PFSK-1 (cell line): Measurements from ENCODE around the gene PRMT7.

ENCODE experiments used
- FOXP2 ChIP-seq: optimal IDR thresholded peaks from 2 replicates; pipeline ENCODE3; 2011; ENCODE audit warnings: borderline replicate concordance, control low read depth, inconsistent platforms; ENCODE audit not compliant: insufficient read depth; ENCODE audit errors: extremely low read length, extremely low read depth
- POLR2AphosphoS5 ChIP-seq: IDR thresholded peaks from 2 replicates; pipeline ENCODE4 v1.6.1; 2012; ENCODE audit warnings: low read depth, mild to moderate bottlenecking, control low read depth, low read length, moderate library complexity
- SIN3A ChIP-seq: IDR thresholded peaks from 2 replicates; pipeline ENCODE4 v1.6.1; 2012; ENCODE audit warnings: mild to moderate bottlenecking, low read length, moderate library complexity, borderline replicate concordance; ENCODE audit not compliant: insufficient read depth
- TAF1 ChIP-seq: IDR thresholded peaks from 2 replicates; pipeline ENCODE4 v1.6.1; 2012; ENCODE audit warnings: low read length, control low read depth, borderline replicate concordance; ENCODE audit not compliant: insufficient read depth
- TF ChIP-seq, protein P1 (sequence below), 2 experiments: IDR thresholded peaks; 2 replicates each; pipeline versions ENCODE4 v1.6.1 to v1.8.0; 2011 to 2012; ENCODE audit warnings: low read depth in 2 of 2, low read length in 2 of 2, control low read depth in 1 of 2, inconsistent platforms in 1 of 2, mild to moderate bottlenecking in 1 of 2, moderate library complexity in 1 of 2; ENCODE audit not compliant: insufficient read depth in 1 of 2

PRMT7 gene

DNA sequence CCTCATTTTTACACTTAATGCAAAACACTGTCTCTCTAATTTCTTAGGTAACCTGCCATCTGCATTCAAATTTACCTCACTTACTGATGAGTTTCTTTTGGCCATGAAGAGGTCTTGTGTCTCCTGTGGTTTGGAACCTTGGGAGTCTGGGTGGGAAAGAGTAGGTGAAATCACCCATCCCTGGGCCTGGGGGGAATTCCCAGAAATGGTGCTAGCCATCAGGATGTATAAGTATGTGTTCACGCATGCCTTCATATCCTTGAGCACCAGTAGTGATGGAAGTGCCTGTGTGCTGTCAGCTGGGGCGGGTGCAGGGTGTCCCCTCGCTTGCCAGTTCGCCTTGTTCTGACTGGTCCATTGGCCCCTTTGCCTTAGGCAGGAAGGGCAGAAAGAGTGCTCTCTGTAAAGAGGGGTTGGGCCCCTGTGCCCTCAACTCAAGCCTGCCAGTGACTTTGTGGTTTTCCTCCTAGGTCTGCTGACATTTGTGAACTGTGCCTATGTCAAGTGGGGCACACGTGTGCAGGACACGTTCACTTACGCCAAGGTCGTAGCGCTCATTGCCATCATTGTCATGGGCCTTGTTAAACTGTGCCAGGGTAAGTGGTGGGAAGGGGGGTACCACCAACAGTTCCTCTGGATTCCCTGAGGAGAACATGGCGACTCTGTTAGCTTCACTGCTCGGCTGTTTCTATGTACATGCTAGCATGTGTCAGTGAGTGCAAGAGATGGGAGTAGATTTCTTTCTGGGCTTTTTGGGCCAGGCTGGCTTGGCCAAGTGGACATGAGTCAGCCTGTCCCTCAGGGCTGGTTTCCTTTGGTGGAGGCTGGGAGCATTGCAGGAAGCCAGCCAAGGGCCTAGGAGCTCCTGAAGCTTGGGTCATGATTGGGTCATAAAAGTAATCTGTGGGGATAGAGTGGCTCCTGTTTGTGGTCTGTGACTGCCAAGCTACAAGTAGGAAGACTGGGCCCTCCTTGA lies 23.3 kb upstream of the PRMT7 start:
- TF ChIP-seq POLR2AphosphoS5 (no peak), SIN3A (no peak), TAF1 (no peak), FOXP2 (no peak)
- TF ChIP-seq, protein P1, sequence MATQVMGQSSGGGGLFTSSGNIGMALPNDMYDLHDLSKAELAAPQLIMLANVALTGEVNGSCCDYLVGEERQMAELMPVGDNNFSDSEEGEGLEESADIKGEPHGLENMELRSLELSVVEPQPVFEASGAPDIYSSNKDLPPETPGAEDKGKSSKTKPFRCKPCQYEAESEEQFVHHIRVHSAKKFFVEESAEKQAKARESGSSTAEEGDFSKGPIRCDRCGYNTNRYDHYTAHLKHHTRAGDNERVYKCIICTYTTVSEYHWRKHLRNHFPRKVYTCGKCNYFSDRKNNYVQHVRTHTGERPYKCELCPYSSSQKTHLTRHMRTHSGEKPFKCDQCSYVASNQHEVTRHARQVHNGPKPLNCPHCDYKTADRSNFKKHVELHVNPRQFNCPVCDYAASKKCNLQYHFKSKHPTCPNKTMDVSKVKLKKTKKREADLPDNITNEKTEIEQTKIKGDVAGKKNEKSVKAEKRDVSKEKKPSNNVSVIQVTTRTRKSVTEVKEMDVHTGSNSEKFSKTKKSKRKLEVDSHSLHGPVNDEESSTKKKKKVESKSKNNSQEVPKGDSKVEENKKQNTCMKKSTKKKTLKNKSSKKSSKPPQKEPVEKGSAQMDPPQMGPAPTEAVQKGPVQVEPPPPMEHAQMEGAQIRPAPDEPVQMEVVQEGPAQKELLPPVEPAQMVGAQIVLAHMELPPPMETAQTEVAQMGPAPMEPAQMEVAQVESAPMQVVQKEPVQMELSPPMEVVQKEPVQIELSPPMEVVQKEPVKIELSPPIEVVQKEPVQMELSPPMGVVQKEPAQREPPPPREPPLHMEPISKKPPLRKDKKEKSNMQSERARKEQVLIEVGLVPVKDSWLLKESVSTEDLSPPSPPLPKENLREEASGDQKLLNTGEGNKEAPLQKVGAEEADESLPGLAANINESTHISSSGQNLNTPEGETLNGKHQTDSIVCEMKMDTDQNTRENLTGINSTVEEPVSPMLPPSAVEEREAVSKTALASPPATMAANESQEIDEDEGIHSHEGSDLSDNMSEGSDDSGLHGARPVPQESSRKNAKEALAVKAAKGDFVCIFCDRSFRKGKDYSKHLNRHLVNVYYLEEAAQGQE (IDR thresholded peaks at IDR 0.05; ENCODE audit: insufficient read depth in 1 of 2, low read depth in 2 of 2, low read length in 2 of 2), result no peak

DNA sequence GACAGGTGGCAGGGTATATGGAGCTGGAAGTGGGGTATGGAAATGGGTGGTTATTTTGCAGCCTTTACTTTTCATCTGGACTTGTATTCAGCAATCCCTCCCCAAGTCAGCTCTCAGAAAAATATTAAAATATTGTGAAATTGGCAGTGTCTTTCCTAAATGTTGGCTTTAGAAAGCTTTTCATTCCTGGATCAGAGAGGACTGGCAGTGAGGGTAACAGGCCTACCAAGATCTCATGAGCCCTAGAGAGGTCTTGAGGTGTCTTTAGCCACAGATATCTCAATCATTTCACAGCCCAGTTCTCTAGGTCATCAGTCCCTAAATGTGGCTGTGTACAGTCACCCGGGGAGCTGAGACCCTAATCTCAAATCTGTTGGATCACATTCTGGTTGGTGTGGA lies 22.6 kb upstream of the PRMT7 start:
- TF ChIP-seq, protein P1 (IDR thresholded peaks at IDR 0.05; ENCODE audit: insufficient read depth in 1 of 2, low read depth in 2 of 2, low read length in 2 of 2), result no peak
- no peak for TF ChIP-seq TAF1
- TF ChIP-seq POLR2AphosphoS5, result no peak
- no peak for TF ChIP-seq SIN3A
- no peak for TF ChIP-seq FOXP2

DNA sequence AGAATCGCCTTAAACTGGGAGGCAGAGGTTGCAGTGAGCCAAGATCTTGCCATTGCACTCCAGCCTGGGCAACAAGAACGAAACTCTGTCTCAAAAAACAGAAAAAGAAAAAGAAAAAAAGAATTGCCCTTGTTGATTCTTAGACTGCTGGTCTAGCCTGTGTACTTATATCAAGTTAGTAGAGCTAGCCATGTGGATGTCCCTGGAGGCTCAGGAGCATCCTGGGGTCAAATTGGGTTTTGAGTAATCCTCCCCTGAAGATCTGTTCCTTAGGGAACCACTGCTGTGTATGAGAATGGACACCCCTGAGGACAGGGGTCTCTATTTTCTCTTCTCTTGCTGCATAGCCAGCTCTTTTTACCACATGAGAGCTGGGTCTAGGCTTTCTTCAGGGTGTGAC lies 21.6 kb upstream of the PRMT7 start:
- TF ChIP-seq POLR2AphosphoS5 (no peak), SIN3A (no peak), FOXP2 (no peak), TAF1 (no peak)
- TF ChIP-seq, protein P1 (IDR thresholded peaks at IDR 0.05; ENCODE audit: insufficient read depth in 1 of 2, low read depth in 2 of 2, low read length in 2 of 2), result no peak

DNA sequence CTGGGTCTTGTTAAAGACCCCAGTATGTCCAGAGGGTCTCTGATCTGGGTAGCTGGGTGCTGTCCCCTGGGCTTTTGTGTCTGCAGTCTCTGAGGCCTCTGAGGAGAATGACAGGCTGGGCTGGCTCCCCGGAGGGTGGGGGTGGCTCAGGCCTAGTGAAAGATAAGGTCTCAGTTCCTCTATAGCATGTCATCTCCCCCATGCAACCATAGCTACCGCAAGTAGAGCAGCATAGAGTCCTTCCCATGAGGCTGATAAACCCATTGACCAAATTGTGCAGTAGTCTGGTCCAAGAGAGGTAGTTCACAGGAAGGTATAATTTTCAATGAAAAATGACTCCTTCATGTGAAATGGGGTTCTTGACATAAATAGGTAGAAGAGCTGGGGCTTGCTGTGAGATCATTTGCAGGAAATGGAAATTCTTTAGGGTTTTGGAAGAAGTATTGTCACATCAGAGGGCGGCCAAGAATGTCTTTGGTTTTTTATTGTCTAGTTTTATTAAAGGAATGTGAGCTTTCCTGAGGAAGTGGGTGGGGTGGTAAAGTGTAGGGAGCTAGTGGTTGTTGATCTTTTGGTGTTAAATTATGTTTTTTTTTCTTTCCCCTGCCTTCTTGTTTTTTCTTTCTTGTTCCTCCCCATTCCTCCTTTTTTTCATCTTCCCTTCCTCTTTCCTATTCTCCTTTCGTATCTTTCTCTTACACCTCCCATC lies 21.0 kb upstream of the PRMT7 start:
- TF ChIP-seq, protein P1 (IDR thresholded peaks at IDR 0.05; ENCODE audit: insufficient read depth in 1 of 2, low read depth in 2 of 2, low read length in 2 of 2), result no peak
- no peak for TF ChIP-seq TAF1
- TF ChIP-seq SIN3A, result no peak
- no peak for TF ChIP-seq POLR2AphosphoS5
- no peak for TF ChIP-seq FOXP2
